ENCODE measurements around the gene USP5.

Gene USP5

DNA sequence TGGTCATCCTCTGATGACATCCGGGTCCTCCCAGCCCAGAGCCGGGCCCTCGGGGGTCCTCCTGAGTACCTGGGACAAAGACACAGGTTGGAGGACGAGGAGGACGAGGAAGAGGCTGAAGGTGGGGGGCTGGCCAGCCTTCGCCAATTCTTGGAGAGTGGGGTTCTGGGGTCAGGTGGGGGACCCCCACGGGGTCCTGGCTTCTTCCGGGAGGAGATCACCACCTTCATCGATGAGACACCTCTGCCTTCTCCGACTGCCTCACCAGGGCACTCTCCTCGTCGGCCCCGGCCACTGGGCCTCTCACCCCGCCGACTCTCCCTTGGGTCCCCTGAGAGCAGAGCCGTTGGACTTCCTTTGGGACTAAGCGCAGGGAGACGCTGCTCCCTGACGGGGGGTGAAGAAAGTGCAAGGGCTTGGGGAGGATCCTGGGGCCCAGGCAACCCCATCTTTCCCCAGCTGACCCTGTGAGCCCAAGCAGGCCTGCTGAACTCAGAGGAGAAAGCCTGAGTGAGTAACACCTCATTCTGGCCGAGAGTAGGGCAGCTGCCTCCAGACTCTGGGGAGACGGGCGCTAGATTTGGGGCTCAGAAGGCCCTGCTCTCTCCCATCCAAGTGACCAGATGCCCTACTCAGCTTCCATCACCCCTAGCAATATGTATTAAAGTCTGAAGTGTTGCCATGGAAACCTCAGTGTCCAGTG, 25.1 kb upstream of the USP5 start:
- H3K9me3 ChIP-seq (ENCODE audit: low read length) = no peaks in the 10 kb centered on the region
- peaks cover 5% of the 10 kb centered on the region for H3K36me3 ChIP-seq (ENCODE audit: insufficient read depth, low read length)
- peak overlapping the region in 1 of 2 donors; percentile 14 for H3K4me3 ChIP-seq (ENCODE audit: low read depth in 1 of 2, low read length in 2 of 2)
- peaks cover 35% of the 10 kb centered on the region for H3K4me1 ChIP-seq (ENCODE audit: insufficient read depth, low read length)
- peak overlapping the region; percentile 0 for H3K9ac ChIP-seq (ENCODE audit: low read length)
- H3K27me3 ChIP-seq (ENCODE audit: control insufficient read depth in 1 of 2, insufficient read depth in 2 of 2, low read length in 2 of 2) = no peaks in the 10 kb centered on the region
- peak overlapping the region; percentile 78 for H3K27ac ChIP-seq (ENCODE audit: low read depth, low read length)

DNA sequence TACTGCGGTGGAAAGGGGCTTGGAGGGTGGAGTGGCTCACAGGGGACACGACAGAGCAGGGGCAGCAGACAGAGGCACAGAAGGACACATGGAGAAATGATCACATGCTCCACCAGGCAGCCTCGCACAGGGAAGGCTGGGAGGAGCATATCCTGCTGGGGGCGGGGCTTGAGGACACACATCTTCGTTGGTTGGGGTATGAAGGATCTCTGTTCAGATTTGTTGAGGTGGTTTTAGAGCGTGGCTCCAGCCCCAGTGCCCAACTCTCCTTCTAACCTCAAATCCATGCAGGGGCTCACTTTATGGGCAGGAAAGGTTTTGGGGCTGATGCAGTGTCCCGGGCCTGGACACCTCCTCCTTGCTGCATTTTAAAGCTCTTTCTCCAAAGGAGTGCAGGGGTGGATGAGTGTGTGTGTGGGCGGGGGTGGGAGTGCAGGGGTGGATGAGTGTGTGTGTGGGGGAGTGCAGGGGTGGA, 24.5 kb upstream of the USP5 start:
- peaks cover 29% of the 10 kb centered on the region for H3K4me1 ChIP-seq (ENCODE audit: insufficient read depth, low read length)
- peak overlapping the region in 1 of 2 donors; percentile 14 for H3K4me3 ChIP-seq (ENCODE audit: low read depth in 1 of 2, low read length in 2 of 2)
- H3K9me3 ChIP-seq (ENCODE audit: low read length) = no peaks in the 10 kb centered on the region
- no peaks in the 10 kb centered on the region for H3K27me3 ChIP-seq (ENCODE audit: control insufficient read depth in 1 of 2, insufficient read depth in 2 of 2, low read length in 2 of 2)
- peak overlapping the region; percentile 78 for H3K27ac ChIP-seq (ENCODE audit: low read depth, low read length)
- peaks cover 6% of the 10 kb centered on the region for H3K36me3 ChIP-seq (ENCODE audit: insufficient read depth, low read length)
- H3K9ac ChIP-seq (ENCODE audit: low read length) = peak overlapping the region; percentile 0

DNA sequence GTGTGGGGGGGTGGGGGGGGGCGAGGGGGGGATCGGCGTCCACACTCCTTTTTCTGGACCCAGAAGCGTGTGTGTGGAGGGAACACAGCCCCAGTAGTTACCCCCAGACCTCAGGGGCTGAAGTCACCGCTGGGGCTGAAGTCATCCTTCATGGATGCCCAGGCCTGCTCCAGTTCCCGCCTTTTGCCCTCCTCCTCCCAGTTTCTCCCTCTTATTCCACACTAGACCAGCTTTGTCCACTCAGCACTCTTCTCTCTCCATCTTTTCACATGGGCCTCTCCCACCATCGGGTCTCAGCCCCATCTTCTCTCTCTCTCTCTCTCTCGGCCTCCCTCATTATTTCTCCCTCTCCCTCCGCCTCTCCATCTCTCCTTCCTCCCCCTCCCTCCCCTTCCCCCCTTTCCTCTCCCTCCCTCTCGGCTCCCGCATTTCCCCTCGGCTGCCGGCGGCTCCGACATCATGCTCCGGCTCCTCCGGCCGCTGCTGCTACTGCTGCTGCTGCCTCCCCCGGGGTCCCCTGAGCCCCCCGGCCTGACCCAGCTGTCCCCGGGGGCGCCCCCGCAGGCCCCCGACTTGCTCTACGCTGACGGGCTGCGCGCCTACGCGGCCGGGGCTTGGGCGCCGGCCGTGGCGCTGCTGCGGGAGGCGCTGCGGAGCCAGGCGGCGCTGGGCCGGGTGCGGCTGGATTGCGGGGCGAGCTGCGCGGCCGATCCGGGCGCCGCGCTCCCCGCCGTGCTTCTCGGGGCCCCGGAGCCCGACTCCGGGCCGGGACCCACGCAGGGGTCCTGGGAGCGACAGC, 23.8 kb upstream of the USP5 start, which contains the start of gene P3H3:
Gene P3H3, plus strand, starts transcription at position 426 of the 799 bp plus-strand sequence. Its CDS starts 34 bp downstream, at position 460.
- peak within 1 kb of the TSS; percentile 84 to 87 for H3K4me3 ChIP-seq (ENCODE audit: low read depth in 1 of 2, low read length in 2 of 2)
- H3K9me3 ChIP-seq (ENCODE audit: low read length) = no peaks in the 10 kb centered on the region
- peaks cover 9% of the 10 kb centered on the region for H3K36me3 ChIP-seq (ENCODE audit: insufficient read depth, low read length)
- peak within 1 kb of the TSS; percentile 76 for H3K9ac ChIP-seq (ENCODE audit: low read length)
- H3K27ac ChIP-seq (ENCODE audit: low read depth, low read length) = peak within 1 kb of the TSS; percentile 85
- no peaks in the 10 kb centered on the region for H3K27me3 ChIP-seq (ENCODE audit: control insufficient read depth in 1 of 2, insufficient read depth in 2 of 2, low read length in 2 of 2)
- H3K4me1 ChIP-seq (ENCODE audit: insufficient read depth, low read length) = peaks cover 29% of the 10 kb centered on the region

DNA sequence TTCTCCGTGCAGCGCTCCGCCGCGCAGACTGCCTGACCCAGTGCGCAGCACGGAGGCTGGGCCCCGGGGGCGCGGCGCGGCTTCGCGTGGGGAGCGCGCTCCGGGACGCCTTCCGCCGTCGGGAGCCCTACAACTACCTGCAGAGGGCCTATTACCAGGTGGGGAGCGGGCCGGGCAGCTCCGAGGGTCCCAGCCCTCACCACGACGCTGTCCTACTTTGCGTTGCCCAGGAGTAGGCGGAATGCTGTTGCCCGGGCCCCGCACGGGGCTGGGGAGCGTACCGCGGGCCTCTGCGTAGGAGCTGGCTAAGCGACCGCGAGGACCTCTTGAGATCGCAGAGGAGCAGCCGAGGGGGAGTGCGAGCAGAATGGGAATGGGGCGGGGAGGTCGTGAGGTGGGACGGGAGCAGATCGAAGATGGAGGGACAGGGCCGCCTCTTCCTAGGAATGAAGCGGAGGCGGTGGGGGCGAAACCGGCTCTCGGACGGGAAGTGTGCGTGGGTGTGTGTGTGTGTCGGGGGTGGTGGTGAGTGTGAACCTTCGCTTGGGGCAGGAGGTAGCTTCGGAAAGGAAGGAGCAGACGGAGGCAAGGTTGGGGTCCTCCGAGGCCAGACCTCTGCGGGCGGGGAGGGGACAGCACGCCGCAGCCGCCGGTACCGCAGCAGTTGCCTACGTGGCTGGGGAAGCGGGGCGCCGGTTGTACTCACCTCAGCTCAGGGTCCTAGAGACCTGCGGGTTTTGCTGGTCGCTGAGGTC, 23.0 kb upstream of the USP5 start:
- no peaks in the 10 kb centered on the region for H3K27me3 ChIP-seq (ENCODE audit: control insufficient read depth in 1 of 2, insufficient read depth in 2 of 2, low read length in 2 of 2)
- H3K9me3 ChIP-seq (ENCODE audit: low read length) = no peaks in the 10 kb centered on the region
- peaks cover 15% of the 10 kb centered on the region for H3K36me3 ChIP-seq (ENCODE audit: insufficient read depth, low read length)
- H3K9ac ChIP-seq (ENCODE audit: low read length) = peak overlapping the region; percentile 76
- H3K27ac ChIP-seq (ENCODE audit: low read depth, low read length) = peak overlapping the region; percentile 85
- H3K4me1 ChIP-seq (ENCODE audit: insufficient read depth, low read length) = peaks cover 29% of the 10 kb centered on the region
- peak overlapping the region; percentile 84 to 87 for H3K4me3 ChIP-seq (ENCODE audit: low read depth in 1 of 2, low read length in 2 of 2)

DNA sequence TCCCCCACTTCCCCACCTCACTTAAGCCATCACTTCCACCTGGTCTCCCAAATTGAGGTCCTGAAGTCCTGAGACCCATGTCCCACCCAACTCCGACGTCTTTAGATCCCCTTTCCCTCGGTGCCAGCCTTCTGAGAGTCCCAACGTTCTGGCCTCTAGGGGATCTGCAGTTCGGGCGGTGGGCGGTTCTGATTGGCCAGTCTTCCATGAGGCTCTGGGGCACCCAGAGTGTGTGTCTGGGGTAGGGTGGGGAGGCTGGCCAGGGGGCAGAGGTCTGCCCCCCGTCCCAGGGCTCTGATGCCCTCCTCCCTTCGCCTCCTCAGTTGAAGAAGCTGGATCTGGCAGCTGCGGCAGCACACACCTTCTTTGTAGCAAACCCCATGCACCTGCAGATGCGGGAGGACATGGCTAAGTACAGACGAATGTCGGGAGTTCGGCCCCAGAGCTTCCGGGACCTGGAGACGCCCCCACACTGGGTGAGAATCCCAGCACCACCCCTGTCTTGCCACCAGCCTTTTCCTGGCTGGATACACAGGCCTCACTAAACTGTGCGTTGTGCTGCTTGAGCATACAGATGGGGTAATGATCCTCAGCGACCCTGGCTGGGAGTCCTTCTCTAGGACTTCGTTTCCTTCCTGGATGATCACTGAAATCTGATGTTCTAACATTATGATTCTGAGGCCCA, 22.3 kb upstream of the USP5 start:
- H3K27ac ChIP-seq (ENCODE audit: low read depth, low read length) = peak overlapping the region; percentile 85
- no peaks in the 10 kb centered on the region for H3K27me3 ChIP-seq (ENCODE audit: control insufficient read depth in 1 of 2, insufficient read depth in 2 of 2, low read length in 2 of 2)
- H3K9ac ChIP-seq (ENCODE audit: low read length) = peak overlapping the region; percentile 76
- peaks cover 29% of the 10 kb centered on the region for H3K4me1 ChIP-seq (ENCODE audit: insufficient read depth, low read length)
- H3K4me3 ChIP-seq (ENCODE audit: low read depth in 1 of 2, low read length in 2 of 2) = peak overlapping the region; percentile 84 to 87
- H3K36me3 ChIP-seq (ENCODE audit: insufficient read depth, low read length) = peaks cover 15% of the 10 kb centered on the region
- no peaks in the 10 kb centered on the region for H3K9me3 ChIP-seq (ENCODE audit: low read length)

DNA sequence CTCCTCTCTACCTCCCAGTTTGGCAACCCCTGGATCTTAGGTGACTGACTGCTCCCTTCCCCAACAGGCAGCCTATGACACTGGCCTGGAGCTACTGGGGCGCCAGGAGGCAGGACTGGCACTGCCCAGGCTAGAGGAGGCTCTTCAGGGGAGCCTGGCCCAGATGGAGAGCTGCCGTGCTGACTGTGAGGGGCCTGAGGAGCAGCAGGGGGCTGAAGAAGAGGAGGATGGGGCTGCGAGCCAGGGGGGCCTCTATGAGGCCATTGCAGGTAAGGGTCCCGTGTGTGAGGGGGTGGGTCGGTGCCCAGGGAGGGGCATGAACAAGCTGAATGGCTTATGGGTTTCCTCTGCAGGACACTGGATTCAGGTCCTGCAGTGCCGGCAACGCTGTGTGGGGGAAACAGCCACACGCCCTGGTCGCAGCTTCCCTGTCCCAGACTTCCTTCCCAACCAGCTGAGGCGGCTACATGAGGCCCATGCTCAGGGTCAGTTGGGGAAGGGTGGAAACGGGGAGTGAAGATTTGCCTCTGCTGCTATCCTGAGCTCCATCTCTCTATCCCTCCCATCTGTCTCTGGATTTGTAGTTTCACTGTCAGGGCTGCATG, 21.6 kb upstream of the USP5 start:
- Histone ChIP-seq H3K36me3 (ENCODE audit: insufficient read depth, low read length) (peaks cover 15% of the 10 kb centered on the region), H3K9ac (ENCODE audit: low read length) (no peak overlapping the region), H3K27me3 (ENCODE audit: control insufficient read depth in 1 of 2, insufficient read depth in 2 of 2, low read length in 2 of 2) (no peaks in the 10 kb centered on the region), H3K9me3 (ENCODE audit: low read length) (no peaks in the 10 kb centered on the region), H3K4me1 (ENCODE audit: insufficient read depth, low read length) (peaks cover 23% of the 10 kb centered on the region), H3K27ac (ENCODE audit: low read depth, low read length) (no peak overlapping the region), H3K4me3 (ENCODE audit: low read depth in 1 of 2, low read length in 2 of 2) (no peak overlapping the region)

DNA sequence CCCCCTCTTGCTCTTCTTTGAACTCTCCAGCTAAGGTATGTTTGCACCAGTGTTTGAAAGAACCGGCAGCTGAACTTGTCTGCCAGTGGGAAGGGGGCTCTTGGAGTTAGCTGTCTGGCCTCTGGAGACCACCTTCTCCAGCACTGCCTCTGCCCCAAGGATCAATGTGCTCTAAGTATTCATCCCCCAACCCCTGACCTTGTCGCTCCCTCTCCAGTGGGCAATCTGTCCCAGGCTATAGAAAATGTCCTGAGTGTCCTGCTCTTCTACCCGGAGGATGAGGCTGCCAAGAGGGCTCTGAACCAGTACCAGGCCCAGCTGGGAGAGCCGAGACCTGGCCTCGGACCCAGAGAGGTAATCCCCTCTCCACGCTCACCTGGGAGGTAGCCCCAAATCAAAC, 21.0 kb upstream of the USP5 start:
- H3K36me3 ChIP-seq (ENCODE audit: insufficient read depth, low read length) = peaks cover 15% of the 10 kb centered on the region
- no peaks in the 10 kb centered on the region for H3K27me3 ChIP-seq (ENCODE audit: control insufficient read depth in 1 of 2, insufficient read depth in 2 of 2, low read length in 2 of 2)
- no peak overlapping the region for H3K4me3 ChIP-seq (ENCODE audit: low read depth in 1 of 2, low read length in 2 of 2)
- no peak overlapping the region for H3K9ac ChIP-seq (ENCODE audit: low read length)
- H3K9me3 ChIP-seq (ENCODE audit: low read length) = no peaks in the 10 kb centered on the region
- H3K27ac ChIP-seq (ENCODE audit: low read depth, low read length) = no peak overlapping the region
- peaks cover 18% of the 10 kb centered on the region for H3K4me1 ChIP-seq (ENCODE audit: insufficient read depth, low read length)

DNA sequence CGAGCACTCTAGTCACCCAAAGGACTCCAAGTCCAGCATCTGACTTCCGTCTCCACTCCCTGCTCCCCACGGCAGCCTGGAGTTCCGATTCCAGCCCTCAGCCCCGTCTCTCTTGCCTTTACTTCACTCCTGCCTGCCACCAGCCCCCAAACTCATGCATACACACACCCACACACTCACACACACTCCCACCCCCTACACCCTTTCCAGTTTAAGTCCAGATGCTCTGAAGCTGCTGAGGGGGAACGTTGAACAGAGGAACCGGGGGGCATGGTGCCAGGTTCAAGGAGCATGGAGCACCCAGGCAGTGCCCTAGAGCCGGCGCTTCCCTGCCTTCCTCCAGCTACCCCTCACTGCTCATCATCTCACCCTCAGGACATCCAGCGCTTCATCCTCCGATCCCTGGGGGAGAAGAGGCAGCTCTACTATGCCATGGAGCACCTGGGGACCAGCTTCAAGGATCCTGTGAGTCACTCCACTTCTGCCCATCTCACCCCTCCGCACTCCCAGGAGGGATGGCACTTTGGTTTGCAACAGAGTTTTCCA, 20.4 kb upstream of the USP5 start:
- Histone ChIP-seq H3K36me3 (ENCODE audit: insufficient read depth, low read length) (peaks cover 19% of the 10 kb centered on the region), H3K9me3 (ENCODE audit: low read length) (no peaks in the 10 kb centered on the region), H3K4me3 (ENCODE audit: low read depth in 1 of 2, low read length in 2 of 2) (no peak overlapping the region), H3K9ac (ENCODE audit: low read length) (no peak overlapping the region), H3K27ac (ENCODE audit: low read depth, low read length) (no peak overlapping the region), H3K4me1 (ENCODE audit: insufficient read depth, low read length) (peaks cover 18% of the 10 kb centered on the region), H3K27me3 (ENCODE audit: control insufficient read depth in 1 of 2, insufficient read depth in 2 of 2, low read length in 2 of 2) (no peaks in the 10 kb centered on the region)

DNA sequence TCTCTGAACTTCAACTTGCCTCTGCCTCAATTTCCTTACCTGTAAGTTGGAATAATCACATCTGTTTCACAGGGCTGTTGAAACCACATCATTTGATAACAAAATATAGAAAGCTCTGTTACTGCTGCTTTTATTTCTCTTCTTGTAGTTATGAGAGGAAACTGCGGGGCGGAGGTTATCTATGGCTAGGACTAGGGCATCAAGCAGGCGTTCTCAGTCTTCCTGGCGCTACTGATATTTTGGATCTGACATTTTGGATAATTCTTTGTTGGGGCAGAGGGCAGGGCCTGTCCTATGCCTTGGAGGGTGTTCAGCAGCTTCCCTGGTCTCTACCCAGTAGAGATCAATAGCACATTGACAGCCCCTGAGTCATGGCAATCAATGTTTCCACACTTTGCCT, 19.8 kb upstream of the USP5 start:
- peaks cover 13% of the 10 kb centered on the region for H3K4me1 ChIP-seq (ENCODE audit: insufficient read depth, low read length)
- peaks cover 22% of the 10 kb centered on the region for H3K36me3 ChIP-seq (ENCODE audit: insufficient read depth, low read length)
- no peak overlapping the region for H3K4me3 ChIP-seq (ENCODE audit: low read depth in 1 of 2, low read length in 2 of 2)
- H3K9me3 ChIP-seq (ENCODE audit: low read length) = no peaks in the 10 kb centered on the region
- H3K9ac ChIP-seq (ENCODE audit: low read length) = no peak overlapping the region
- H3K27ac ChIP-seq (ENCODE audit: low read depth, low read length) = no peak overlapping the region
- no peaks in the 10 kb centered on the region for H3K27me3 ChIP-seq (ENCODE audit: control insufficient read depth in 1 of 2, insufficient read depth in 2 of 2, low read length in 2 of 2)

DNA sequence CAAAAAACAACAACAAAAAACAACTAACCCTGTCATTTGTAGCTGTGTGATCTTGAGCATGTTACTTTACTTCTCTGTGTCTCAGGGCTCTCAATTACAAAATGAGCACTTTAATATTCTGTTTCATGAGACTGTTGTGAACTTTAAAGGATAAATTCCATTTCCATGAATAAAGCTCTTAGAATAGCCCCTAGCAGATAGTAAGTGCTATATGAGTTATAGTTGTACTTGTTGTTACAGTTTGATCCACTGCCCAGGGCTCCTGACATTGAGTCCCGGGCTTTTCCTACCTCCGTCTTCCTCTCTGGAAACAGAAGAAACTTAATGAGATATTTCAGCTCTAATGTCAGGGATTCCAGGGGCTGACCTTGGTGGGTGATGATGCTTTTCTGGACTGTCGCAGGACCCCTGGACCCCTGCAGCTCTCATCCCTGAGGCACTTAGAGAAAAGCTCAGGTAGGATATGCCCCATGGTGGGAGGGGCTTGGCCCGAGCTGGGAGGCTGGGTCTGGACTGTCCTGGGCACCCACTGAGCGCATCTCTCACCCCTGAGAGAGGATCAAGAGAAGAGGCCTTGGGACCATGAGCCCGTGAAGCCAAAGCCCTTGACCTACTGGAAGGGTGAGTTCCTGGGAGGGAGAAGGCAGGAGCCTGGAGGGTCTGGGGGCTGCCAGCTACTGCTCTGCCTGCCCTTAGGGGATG, 18.6 kb upstream of the USP5 start:
- Histone ChIP-seq H3K9ac (ENCODE audit: low read length) (no peak overlapping the region), H3K27me3 (ENCODE audit: control insufficient read depth in 1 of 2, insufficient read depth in 2 of 2, low read length in 2 of 2) (no peaks in the 10 kb centered on the region), H3K9me3 (ENCODE audit: low read length) (no peaks in the 10 kb centered on the region), H3K4me3 (ENCODE audit: low read depth in 1 of 2, low read length in 2 of 2) (no peak overlapping the region), H3K27ac (ENCODE audit: low read depth, low read length) (no peak overlapping the region), H3K4me1 (ENCODE audit: insufficient read depth, low read length) (peaks cover 7% of the 10 kb centered on the region), H3K36me3 (ENCODE audit: insufficient read depth, low read length) (peaks cover 31% of the 10 kb centered on the region)

Data from muscle layer of colon (tissue), 2 donors.